ENCODE measurements around the gene PLCG2.

- TF ChIP-seq CTCF (IDR thresholded peaks at IDR 0.05) (no peak), POLR2A (IDR thresholded peaks at IDR 0.05) (no peak)
Measured at GRCh38 chr16:81994485-81994884, 215.4 kb downstream of the PLCG2 start.
